ENCODE data around the gene NUDT4. TPM values are rescaled to one million over a fixed set of nuclear protein-coding genes. Genes with fewer than 3 reads are reported as not detected.

Gene NUDT4
- total and polyA plus RNA-seq, 2 of the 13 experiments (the other 11 are each of a cell fraction or from before 2014, with no cell fraction given): 37.3 to 70.1 TPM

DNA sequence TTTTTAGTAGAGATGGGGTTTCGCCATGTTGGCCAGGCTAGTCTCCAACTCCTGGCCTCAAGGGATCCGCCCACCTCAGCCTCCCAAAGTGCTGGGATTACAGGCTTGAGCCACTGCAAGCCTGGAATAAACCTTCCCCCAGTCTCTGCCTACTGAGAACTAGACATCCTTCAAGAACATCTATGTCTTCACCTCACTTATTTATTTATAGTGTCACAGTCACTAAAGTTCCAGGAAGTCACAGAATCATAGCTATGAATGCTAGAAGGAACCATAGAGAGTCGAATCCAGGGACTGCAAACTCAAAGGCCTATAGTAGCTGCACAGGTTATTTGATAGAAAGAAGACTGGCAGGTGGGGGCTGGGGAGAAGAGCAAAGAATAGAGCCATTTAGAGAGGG, 44.7 kb upstream of the NUDT4 start:
- no peak overlapping the region for H3K4me2 ChIP-seq (ENCODE audit: low read depth, low read length)
- no peak overlapping the region for H3K9ac ChIP-seq (ENCODE audit: insufficient read depth, low read depth, low read length)
- no peak for TF ChIP-seq FOXA3 (CRISPR knock-in tag; IDR thresholded peaks at IDR 0.05)
- TF ChIP-seq XBP1 (CRISPR knock-in tag; IDR thresholded peaks at IDR 0.05): no peak
- TF ChIP-seq NR2F6 (IDR thresholded peaks at IDR 0.05): no peak
- no peak for TF ChIP-seq NR2F6 (CRISPR knock-in tag; IDR thresholded peaks at IDR 0.05)
- no peak for TF ChIP-seq ZNF577 (CRISPR knock-in tag; IDR thresholded peaks at IDR 0.05; ENCODE audit: borderline replicate concordance, low read depth)
- TF ChIP-seq ZNF256 (CRISPR knock-in tag; conservative IDR thresholded peaks at IDR 0.05): no peak
- TF ChIP-seq, protein P1, sequence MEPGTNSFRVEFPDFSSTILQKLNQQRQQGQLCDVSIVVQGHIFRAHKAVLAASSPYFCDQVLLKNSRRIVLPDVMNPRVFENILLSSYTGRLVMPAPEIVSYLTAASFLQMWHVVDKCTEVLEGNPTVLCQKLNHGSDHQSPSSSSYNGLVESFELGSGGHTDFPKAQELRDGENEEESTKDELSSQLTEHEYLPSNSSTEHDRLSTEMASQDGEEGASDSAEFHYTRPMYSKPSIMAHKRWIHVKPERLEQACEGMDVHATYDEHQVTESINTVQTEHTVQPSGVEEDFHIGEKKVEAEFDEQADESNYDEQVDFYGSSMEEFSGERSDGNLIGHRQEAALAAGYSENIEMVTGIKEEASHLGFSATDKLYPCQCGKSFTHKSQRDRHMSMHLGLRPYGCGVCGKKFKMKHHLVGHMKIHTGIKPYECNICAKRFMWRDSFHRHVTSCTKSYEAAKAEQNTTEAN (CRISPR knock-in tag; conservative IDR thresholded peaks at IDR 0.05): no peak
- no peak for TF ChIP-seq PITX1 (CRISPR knock-in tag; IDR thresholded peaks at IDR 0.05)
- TF ChIP-seq HOXA9 (CRISPR knock-in tag; IDR thresholded peaks at IDR 0.05; ENCODE audit: borderline replicate concordance): no peak
- H3K79me2 ChIP-seq (ENCODE audit: insufficient read depth, low read length): no peaks in the 10 kb centered on the region
- no peaks in the 10 kb centered on the region for H4K20me1 ChIP-seq (ENCODE audit: insufficient read depth, low read length)
- DNase-seq (ENCODE audit: low spot score) (no peak), ATAC-seq (no peak), FAIRE-seq (no peak)
- H3K4me3 ChIP-seq (replicated peaks in 1 of 3; ENCODE audit: insufficient read depth in 1 of 3, low read depth in 2 of 3, low read length in 3 of 3): no peak overlapping the region
- BruUV-seq (replicated peaks): no TSS peak
- H2AFZ ChIP-seq (ENCODE audit: low read length): no peak overlapping the region
- no peaks in the 10 kb centered on the region for H3K9me3 ChIP-seq (ENCODE audit: low read length)
- in situ Hi-C loops (cut with HindIII; ENCODE audit: extremely low pct_ligation_motif_present, low pct_unique_long_range_greater_than_20kb): no loop called here
- CTCF ChIA-PET (ENCODE audit: low intra/inter-chr PET ratio, low total read pairs): no interaction called here
- peaks cover 19% of the 10 kb centered on the region for H3K4me1 ChIP-seq (ENCODE audit: insufficient read depth, low read length)
- POLR2A ChIA-PET: no interaction called here
- no peaks in the 10 kb centered on the region for H3K36me3 ChIP-seq (replicated peaks in 1 of 2; ENCODE audit: control insufficient read depth in 1 of 2, insufficient read depth in 2 of 2, low read length in 2 of 2)
- WGBS (ENCODE audit: low lambda C conversion rate): 69% methylated on average over 3 of the region's 3 CpGs
- H3K27ac ChIP-seq (ENCODE audit: extremely low read length, insufficient read depth, low read length): no peak overlapping the region
- no peaks in the 10 kb centered on the region for H3K27me3 ChIP-seq (ENCODE audit: control insufficient read depth in 1 of 2, insufficient read depth in 2 of 2, low read length in 2 of 2)
- intact Hi-C loops (cut with micrococcal nuclease; ENCODE audit: unreplicated experiment): no loop called here

GRCh38 chr12:93333828-93334227, 43.9 kb upstream of the NUDT4 start:
- Histone ChIP-seq H3K79me2 (ENCODE audit: insufficient read depth, low read length) (no peaks in the 10 kb centered on the region), H3K4me1 (ENCODE audit: insufficient read depth, low read length) (peaks cover 19% of the 10 kb centered on the region), H3K36me3 (replicated peaks in 1 of 2; ENCODE audit: control insufficient read depth in 1 of 2, insufficient read depth in 2 of 2, low read length in 2 of 2) (no peaks in the 10 kb centered on the region), H3K4me2 (ENCODE audit: low read depth, low read length) (no peak overlapping the region), H3K27me3 (ENCODE audit: control insufficient read depth in 1 of 2, insufficient read depth in 2 of 2, low read length in 2 of 2) (no peaks in the 10 kb centered on the region), H3K9ac (ENCODE audit: insufficient read depth, low read depth, low read length) (no peak overlapping the region), H4K20me1 (ENCODE audit: insufficient read depth, low read length) (no peaks in the 10 kb centered on the region), H3K4me3 (replicated peaks in 1 of 3; ENCODE audit: insufficient read depth in 1 of 3, low read depth in 2 of 3, low read length in 3 of 3) (no peak overlapping the region), H2AFZ (ENCODE audit: low read length) (no peak overlapping the region), H3K9me3 (ENCODE audit: low read length) (no peaks in the 10 kb centered on the region), H3K27ac (ENCODE audit: extremely low read length, insufficient read depth, low read length) (no peak overlapping the region)
- WGBS (ENCODE audit: low lambda C conversion rate): 86% methylated on average over 3 of the region's 3 CpGs
- DNase-seq (ENCODE audit: low spot score): no peak
- no peak for FAIRE-seq
- in situ Hi-C loops (cut with HindIII; ENCODE audit: extremely low pct_ligation_motif_present, low pct_unique_long_range_greater_than_20kb) (no loop called here), intact Hi-C loops (cut with micrococcal nuclease; ENCODE audit: unreplicated experiment) (no loop called here)
- TF ChIP-seq ZGPAT (CRISPR knock-in tag; IDR thresholded peaks at IDR 0.05) (no peak), GZF1 (CRISPR knock-in tag; IDR thresholded peaks at IDR 0.05) (no peak), ZMYM3 (CRISPR knock-in tag; IDR thresholded peaks at IDR 0.05) (no peak), ZNF337 (CRISPR knock-in tag; IDR thresholded peaks at IDR 0.05; ENCODE audit: borderline replicate concordance, low read depth) (no peak), TBX2 (CRISPR knock-in tag; IDR thresholded peaks at IDR 0.05; ENCODE audit: borderline replicate concordance) (no peak), ZNF766 (CRISPR knock-in tag; IDR thresholded peaks at IDR 0.05; ENCODE audit: borderline replicate concordance) (no peak), IRF2 (CRISPR knock-in tag; IDR thresholded peaks at IDR 0.05) (no peak), MAZ (IDR thresholded peaks at IDR 0.05; ENCODE audit: borderline replicate concordance, low read depth, low read length) (no peak), MAZ (CRISPR knock-in tag; IDR thresholded peaks at IDR 0.05; ENCODE audit: low read depth) (no peak)
- TF ChIP-seq, protein P2, sequence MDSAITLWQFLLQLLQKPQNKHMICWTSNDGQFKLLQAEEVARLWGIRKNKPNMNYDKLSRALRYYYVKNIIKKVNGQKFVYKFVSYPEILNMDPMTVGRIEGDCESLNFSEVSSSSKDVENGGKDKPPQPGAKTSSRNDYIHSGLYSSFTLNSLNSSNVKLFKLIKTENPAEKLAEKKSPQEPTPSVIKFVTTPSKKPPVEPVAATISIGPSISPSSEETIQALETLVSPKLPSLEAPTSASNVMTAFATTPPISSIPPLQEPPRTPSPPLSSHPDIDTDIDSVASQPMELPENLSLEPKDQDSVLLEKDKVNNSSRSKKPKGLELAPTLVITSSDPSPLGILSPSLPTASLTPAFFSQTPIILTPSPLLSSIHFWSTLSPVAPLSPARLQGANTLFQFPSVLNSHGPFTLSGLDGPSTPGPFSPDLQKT (CRISPR knock-in tag; IDR thresholded peaks at IDR 0.05; ENCODE audit: borderline replicate concordance): no peak
- ChIA-PET CTCF (ENCODE audit: low intra/inter-chr PET ratio, low total read pairs) (no interaction called here), POLR2A (no interaction called here)
- BruUV-seq (replicated peaks): no TSS peak
- ATAC-seq: no peak

Measured in HepG2 (cell line).